Immature natural killer cell (primary cell): ENCODE results near the gene TPM3. TPM values are rescaled to one million over a fixed set of nuclear protein-coding genes. Genes with fewer than 3 reads are reported as not detected.
"Not testable (repeated sequence)": the region's sequence is repeated elsewhere in the genome, so short reads cannot be mapped to it uniquely, and the experiment has no call there.

Source experiments
- DNase-seq, 3 donors: peaks; one replicate each; pipeline ENCODE4 v3.0.0; 2022; ENCODE audit warnings: mixed read lengths in 1 of 3
- H3K27ac Mint-ChIP-seq, 6 donors: one replicate each; pipeline ENCODE4 v1.8.0; 2020; ENCODE audit warnings: mixed read lengths in 6 of 6, mild to moderate bottlenecking in 5 of 6, inconsistent platforms in 4 of 6, moderate library complexity in 3 of 6
- H3K27me3 Mint-ChIP-seq, 3 donors: one replicate each; pipeline ENCODE4 v1.8.0; 2020 to 2021; ENCODE audit warnings: low read depth in 3 of 3, mild to moderate bottlenecking in 3 of 3, mixed read lengths in 3 of 3, moderate library complexity in 3 of 3, inconsistent platforms in 1 of 3
- H3K36me3 Mint-ChIP-seq, 3 donors: one replicate each; pipeline ENCODE4 v1.8.0; 2020; ENCODE audit warnings: mixed read lengths in 3 of 3, inconsistent platforms in 2 of 3, mild to moderate bottlenecking in 2 of 3
- H3K4me1 Mint-ChIP-seq, 2 donors: one replicate each; pipeline ENCODE4 v1.8.0; 2020; ENCODE audit warnings: inconsistent platforms in 2 of 2, mild to moderate bottlenecking in 2 of 2, mixed read lengths in 2 of 2, moderate library complexity in 1 of 2
- H3K4me3 Mint-ChIP-seq, 5 donors: one replicate each; pipeline ENCODE4 v1.8.0; 2020; ENCODE audit warnings: mild to moderate bottlenecking in 5 of 5, mixed read lengths in 5 of 5, inconsistent platforms in 3 of 5, moderate library complexity in 3 of 5
- H3K9me3 Mint-ChIP-seq, 6 donors: one replicate each; pipeline ENCODE4 v1.8.0; 2020; ENCODE audit warnings: mild to moderate bottlenecking in 6 of 6, mixed read lengths in 6 of 6, inconsistent platforms in 4 of 6, moderate library complexity in 3 of 6
- polyA plus RNA-seq, 3 donors: library from polyadenylated mRNA; unstranded; fragments of 300-500 nt; fragmentation: Illumina TruSeq; gene quantifications; one replicate each; pipeline ENCODE4 v1.2.3, GENCODE V29; 2021

TPM3 gene
- polyA plus RNA-seq, 3 donors from 2014 or later, result 1,142 to 1,239 (median 1,223) TPM

DNA sequence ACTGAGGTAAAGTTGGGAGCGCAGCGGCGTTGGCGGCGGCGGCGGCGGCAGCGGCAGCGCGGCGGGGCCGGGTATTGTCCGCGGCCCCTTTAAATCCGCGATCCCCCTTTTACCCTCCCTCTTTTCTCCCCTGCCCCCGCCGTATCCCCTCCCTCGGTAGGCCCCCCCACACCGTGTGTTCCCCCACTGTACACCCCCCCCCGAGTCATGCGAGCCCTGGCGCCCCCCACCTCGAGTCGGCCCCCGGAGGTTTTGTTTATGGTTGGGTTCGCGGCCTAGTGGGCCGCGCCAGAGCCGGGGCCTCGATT is 29.0 kb upstream of the TPM3 start:
- no peak for DNase-seq
- H3K36me3 Mint-ChIP-seq, result peaks cover 0 to 9% (median 1%) of the 10 kb centered on the region in 3 donors
- peaks cover 9 to 16% (median 13%) of the 10 kb centered on the region in 3 donors for H3K27me3 Mint-ChIP-seq
- H3K4me1 Mint-ChIP-seq, result peaks cover 68 to 81% of the 10 kb centered on the region in 2 donors
- H3K4me3 Mint-ChIP-seq, result peak overlapping the region; percentile 97 to 100 (median 97)
- H3K27ac Mint-ChIP-seq, result peak overlapping the region; percentile 98 to 100 (median 99)
- no peaks in the 10 kb centered on the region for H3K9me3 Mint-ChIP-seq

DNA sequence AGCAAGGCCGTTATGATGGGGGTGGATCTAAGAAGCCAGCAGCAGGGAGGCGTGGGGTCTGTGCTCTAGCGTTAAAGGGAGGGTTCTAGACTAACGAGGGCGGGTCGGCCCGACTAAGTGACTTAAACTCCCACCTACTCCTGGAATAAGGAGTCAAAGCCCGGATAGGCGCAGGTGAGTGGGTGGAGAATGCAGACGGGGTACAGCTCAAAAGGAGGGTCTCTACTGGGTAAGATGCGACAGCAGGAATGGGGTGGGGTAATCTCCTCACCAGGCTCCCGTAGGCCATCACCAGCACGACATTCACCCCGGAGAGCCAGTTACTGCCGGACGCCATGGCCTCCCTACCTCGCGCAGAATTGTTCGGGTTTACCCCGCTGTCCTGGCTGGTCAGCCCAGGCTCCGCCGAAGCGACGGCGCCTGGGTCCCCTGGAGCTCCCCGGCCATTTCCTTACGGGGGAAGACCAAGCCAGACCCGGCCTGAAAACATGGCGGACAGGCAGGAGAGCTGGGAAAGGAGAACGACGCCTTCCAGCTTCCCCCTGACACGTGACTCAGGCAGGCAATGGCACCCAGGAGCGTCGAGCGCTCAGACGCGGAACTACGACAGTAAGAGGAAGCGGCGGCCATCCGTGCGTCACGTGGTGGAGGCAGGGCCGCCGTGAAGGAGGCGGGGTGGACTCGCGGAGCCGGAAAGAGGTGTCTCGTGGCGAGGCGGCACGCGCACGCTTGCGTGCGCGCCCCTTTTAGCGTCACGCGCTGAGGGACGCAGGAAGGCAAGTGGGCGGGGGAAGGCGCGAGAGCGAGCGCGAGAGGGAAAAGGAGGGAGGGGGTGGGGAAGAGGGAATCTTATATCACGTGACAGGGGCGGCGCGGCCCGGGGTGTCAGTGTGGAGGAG is 28.4 kb upstream of the TPM3 start, which contains the start of gene UBAP2L:
UBAP2L (plus strand) TSS at position 885 of the 899 bp plus-strand sequence. CDS start 4,169 bp downstream, outside the sequence.
- Mint-ChIP-seq H3K36me3 (peaks cover 0 to 9% (median 0%) of the 10 kb centered on the region in 3 donors), H3K4me1 (peaks cover 68 to 75% of the 10 kb centered on the region in 2 donors), H3K27ac (peak within 1 kb of the TSS; percentile 98 to 100 (median 99)), H3K27me3 (peaks cover 9 to 16% (median 13%) of the 10 kb centered on the region in 3 donors), H3K9me3 (no peaks in the 10 kb centered on the region), H3K4me3 (peak within 1 kb of the TSS; percentile 97 to 100 (median 97))
- peak; percentile 98 to 99 (median 99) for DNase-seq

DNA sequence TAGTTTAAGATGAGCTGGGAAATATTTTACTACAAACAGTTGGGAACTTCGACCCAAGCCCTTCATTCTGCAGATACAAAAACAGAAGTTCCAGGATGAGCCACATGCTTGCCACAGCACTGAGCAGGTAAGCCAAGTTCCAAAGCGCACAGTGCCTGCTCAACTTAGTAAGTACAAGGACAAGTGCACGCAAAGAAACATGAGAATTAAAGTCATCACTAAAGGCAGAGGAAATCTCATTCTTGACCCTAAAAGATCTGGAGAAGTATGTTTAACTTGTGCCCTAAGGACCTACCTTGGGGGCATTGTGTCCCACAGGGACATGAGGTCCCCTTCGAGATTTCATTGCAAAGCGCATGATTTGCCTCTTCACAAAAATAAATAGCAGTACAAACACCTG is 27.6 kb upstream of the TPM3 start:
- Mint-ChIP-seq H3K36me3 (peaks cover 0 to 9% (median 0%) of the 10 kb centered on the region in 3 donors), H3K27ac (peak overlapping the region; percentile 98 to 100 (median 99)), H3K4me1 (peaks cover 66 to 67% of the 10 kb centered on the region in 2 donors), H3K9me3 (no peaks in the 10 kb centered on the region), H3K27me3 (peaks cover 9 to 16% (median 13%) of the 10 kb centered on the region in 3 donors), H3K4me3 (peak overlapping the region; percentile 97 to 100 (median 97))
- DNase-seq, result no peak

DNA sequence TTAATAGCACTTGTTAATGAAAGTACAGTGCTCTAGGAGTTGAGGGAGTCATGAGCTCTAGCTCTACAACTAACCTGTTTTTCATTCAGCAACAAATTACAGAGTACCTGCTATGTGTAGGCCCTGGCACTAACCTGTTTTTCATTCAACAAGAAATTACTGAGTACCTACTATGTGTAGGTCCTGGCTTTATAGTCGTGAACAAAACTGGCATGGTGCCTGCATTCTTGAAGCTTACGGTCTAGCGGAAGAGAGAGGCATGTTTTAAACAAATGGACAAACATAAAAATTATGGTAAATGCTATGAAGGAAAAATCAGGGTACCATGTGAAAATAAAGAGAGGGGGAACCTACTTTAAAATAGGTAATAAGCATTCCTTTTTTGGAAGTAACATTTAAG is 26.6 kb upstream of the TPM3 start:
- no peaks in the 10 kb centered on the region for H3K9me3 Mint-ChIP-seq
- DNase-seq, result no peak
- peaks cover 57% of the 10 kb centered on the region in 2 donors for H3K4me1 Mint-ChIP-seq
- H3K27me3 Mint-ChIP-seq, result peaks cover 9 to 17% (median 13%) of the 10 kb centered on the region in 3 donors
- peaks cover 0 to 15% (median 0%) of the 10 kb centered on the region in 3 donors for H3K36me3 Mint-ChIP-seq
- peak overlapping the region; percentile 98 to 100 (median 99) for H3K27ac Mint-ChIP-seq
- peak overlapping the region; percentile 97 to 100 (median 97) for H3K4me3 Mint-ChIP-seq

- Mint-ChIP-seq H3K4me1 (peaks cover 13 to 15% of the 10 kb centered on the region in 2 donors), H3K9me3 (no peaks in the 10 kb centered on the region), H3K4me3 (no peak overlapping the region), H3K36me3 (peaks cover 7 to 37% (median 16%) of the 10 kb centered on the region in 3 donors), H3K27ac (peak overlapping the region in 3 of 6 donors; percentile 39 to 56 (median 41)), H3K27me3 (peaks cover 0 to 3% (median 0%) of the 10 kb centered on the region in 3 donors)
- DNase-seq, result no peak
Measured at GRCh38 chr1:154213274-154213673, 21.4 kb upstream of the TPM3 start.

DNA sequence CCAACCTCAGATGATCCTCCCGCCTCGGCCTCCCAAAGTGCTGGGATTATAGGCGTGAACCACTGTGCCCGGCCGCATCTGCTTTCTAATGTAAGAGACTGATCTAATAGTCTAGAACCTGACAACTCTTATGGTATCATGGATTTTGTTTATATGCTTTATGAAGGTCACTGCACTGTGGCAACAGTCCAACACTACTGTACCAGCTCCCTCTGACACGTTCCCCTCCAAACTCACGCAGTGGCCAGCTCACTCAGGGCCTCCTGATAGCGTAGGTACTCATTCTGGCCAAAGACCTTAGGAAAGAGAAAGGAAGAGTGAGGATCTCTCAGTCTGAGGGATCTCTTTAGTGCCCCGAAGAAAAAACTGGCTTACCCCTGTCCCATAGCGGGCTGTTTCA is 20.2 kb upstream of the TPM3 start:
- peak overlapping the region in 2 of 6 donors; percentile 48 to 49 for H3K27ac Mint-ChIP-seq

DNA sequence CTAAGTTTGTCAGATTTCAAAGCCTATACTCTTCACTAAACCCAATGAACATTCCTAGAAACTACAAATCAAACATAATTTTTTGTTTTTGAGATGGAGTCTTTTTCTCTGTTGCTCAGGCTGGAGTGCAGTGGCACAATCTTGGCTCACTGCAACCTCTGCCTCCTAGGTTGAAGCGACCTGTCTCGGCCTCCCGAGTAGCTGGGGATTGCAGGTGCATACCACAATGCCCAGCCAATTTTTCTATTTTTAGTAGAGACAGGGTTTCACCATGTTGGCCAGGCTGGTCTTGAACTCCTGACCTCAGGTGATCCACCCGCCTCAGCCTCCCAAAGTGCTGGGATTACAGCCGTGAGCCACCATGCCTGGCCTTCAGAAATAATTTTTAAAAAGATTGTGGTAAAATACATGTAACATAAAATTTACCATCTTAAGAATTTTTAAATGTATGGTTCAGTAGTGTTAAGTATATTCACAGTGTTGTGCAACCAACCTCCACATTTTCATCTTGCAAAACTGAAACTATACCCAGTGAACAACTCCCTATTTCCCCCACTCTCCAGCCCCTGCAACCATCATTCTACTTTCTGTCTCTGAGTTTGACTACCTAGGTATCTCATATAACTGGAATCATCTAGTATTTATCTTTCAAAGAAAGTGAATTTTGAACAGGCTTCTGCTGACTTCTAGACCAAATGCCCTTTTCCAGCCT is 16.9 kb upstream of the TPM3 start:
- Mint-ChIP-seq H3K36me3 (peaks cover 18 to 36% (median 25%) of the 10 kb centered on the region in 3 donors), H3K27me3 (peaks cover 0 to 3% (median 2%) of the 10 kb centered on the region in 3 donors), H3K4me3 (no peak overlapping the region), H3K27ac (peak overlapping the region in 2 of 6 donors; percentile 57 to 67), H3K4me1 (no peaks in the 10 kb centered on the region), H3K9me3 (no peaks in the 10 kb centered on the region)
- no peak for DNase-seq

More for the DNA sequence above, 20.2 kb upstream of the TPM3 start:
- no peak for DNase-seq
- Mint-ChIP-seq H3K27me3 (peaks cover 0 to 3% (median 0%) of the 10 kb centered on the region in 3 donors), H3K9me3 (no peaks in the 10 kb centered on the region), H3K4me1 (peaks cover 1 to 4% of the 10 kb centered on the region in 2 donors), H3K4me3 (no peak overlapping the region), H3K36me3 (peaks cover 12 to 31% (median 19%) of the 10 kb centered on the region in 3 donors)

GRCh38 chr1:154207262-154207661 is 15.4 kb upstream of the TPM3 start:
- Mint-ChIP-seq H3K4me3 (no peak overlapping the region), H3K27ac (peak overlapping the region in 3 of 6 donors; percentile 49 to 77 (median 54)), H3K36me3 (peaks cover 18 to 25% (median 25%) of the 10 kb centered on the region in 3 donors), H3K9me3 (no peaks in the 10 kb centered on the region), H3K4me1 (no peaks in the 10 kb centered on the region), H3K27me3 (peaks cover 0 to 3% (median 2%) of the 10 kb centered on the region in 3 donors)
- no peak for DNase-seq

- peak within 1 kb of the TSS; percentile 29 to 80 (median 54) for H3K27ac Mint-ChIP-seq
- no peaks in the 10 kb centered on the region for H3K4me1 Mint-ChIP-seq
- H3K36me3 Mint-ChIP-seq, result peaks cover 15 to 22% (median 20%) of the 10 kb centered on the region in 3 donors
- no peak for DNase-seq
- H3K4me3 Mint-ChIP-seq, result no peak within 1 kb of the TSS
- H3K9me3 Mint-ChIP-seq, result no peaks in the 10 kb centered on the region
- peaks cover 0 to 3% (median 2%) of the 10 kb centered on the region in 3 donors for H3K27me3 Mint-ChIP-seq
Measured at GRCh38 chr1:154206196-154206595, 14.3 kb upstream of the TPM3 start, which contains the start of gene CFAP141. CFAP141 (minus strand) TSS chr1:154206333; CDS start chr1:154206307, 26 bp downstream.

- H3K4me1 Mint-ChIP-seq, H3K4me3 Mint-ChIP-seq, H3K27me3 Mint-ChIP-seq, DNase-seq, H3K9me3 Mint-ChIP-seq: not testable (repeated sequence)
- H3K36me3 Mint-ChIP-seq, result peaks cover 14 to 22% (median 20%) of the 10 kb centered on the region in 3 donors
- H3K27ac Mint-ChIP-seq, result peak overlapping the region in 5 of 6 donors; percentile 29 to 80 (median 52)
Measured at GRCh38 chr1:154205778-154206177, 13.9 kb upstream of the TPM3 start.

DNA sequence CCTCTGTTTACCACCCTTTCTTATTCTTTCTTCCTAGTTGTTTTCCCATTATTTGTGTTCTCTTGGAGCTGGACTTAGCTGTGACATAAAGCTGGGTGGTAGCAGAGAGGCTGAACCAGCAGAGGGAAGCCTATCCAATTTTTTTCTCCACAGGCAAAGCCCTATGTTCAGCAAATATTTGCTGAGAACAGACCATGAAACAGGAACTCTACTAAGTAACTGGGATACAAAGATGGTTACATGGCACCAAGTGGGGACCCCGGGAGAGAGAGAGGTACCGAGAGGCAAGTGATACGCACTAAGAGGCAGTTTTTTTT is 7.6 kb upstream of the TPM3 start:
- Mint-ChIP-seq H3K27me3 (peaks cover 0 to 3% (median 0%) of the 10 kb centered on the region in 3 donors), H3K4me1 (no peaks in the 10 kb centered on the region), H3K36me3 (no peaks in the 10 kb centered on the region), H3K9me3 (no peaks in the 10 kb centered on the region), H3K27ac (no peak overlapping the region), H3K4me3 (no peak overlapping the region)
- no peak for DNase-seq

- Mint-ChIP-seq H3K4me1 (no peaks in the 10 kb centered on the region), H3K36me3 (no peaks in the 10 kb centered on the region), H3K27ac (no peak overlapping the region), H3K27me3 (peaks cover 0 to 6% (median 0%) of the 10 kb centered on the region in 3 donors), H3K9me3 (no peaks in the 10 kb centered on the region), H3K4me3 (no peak overlapping the region)
- peak; percentile 34 to 51 (median 35) for DNase-seq
Measured at GRCh38 chr1:154198756-154199562, 7.1 kb upstream of the TPM3 start.

- Mint-ChIP-seq H3K9me3 (no peaks in the 10 kb centered on the region), H3K36me3 (no peaks in the 10 kb centered on the region), H3K27ac (no peak overlapping the region), H3K27me3 (peaks cover 5 to 17% (median 7%) of the 10 kb centered on the region in 3 donors), H3K4me3 (no peak overlapping the region), H3K4me1 (no peaks in the 10 kb centered on the region)
- no peak for DNase-seq
Measured at GRCh38 chr1:154193821-154194220, 1.9 kb upstream of the TPM3 start.
